HG03097 (cell line): Measurements from ENCODE around the gene ARL4D.
"Not testable (repeated sequence)": the region's sequence is repeated elsewhere in the genome, so short reads cannot be mapped to it uniquely, and the experiment has no call there.

Source experiments
- ATAC-seq: cut with Tn5 transposase; IDR thresholded peaks from one replicate; pipeline ENCODE4 v1.9.1; 2021; ENCODE audit not compliant: unreplicated experiment, low FRiP score

The ARL4D gene

DNA sequence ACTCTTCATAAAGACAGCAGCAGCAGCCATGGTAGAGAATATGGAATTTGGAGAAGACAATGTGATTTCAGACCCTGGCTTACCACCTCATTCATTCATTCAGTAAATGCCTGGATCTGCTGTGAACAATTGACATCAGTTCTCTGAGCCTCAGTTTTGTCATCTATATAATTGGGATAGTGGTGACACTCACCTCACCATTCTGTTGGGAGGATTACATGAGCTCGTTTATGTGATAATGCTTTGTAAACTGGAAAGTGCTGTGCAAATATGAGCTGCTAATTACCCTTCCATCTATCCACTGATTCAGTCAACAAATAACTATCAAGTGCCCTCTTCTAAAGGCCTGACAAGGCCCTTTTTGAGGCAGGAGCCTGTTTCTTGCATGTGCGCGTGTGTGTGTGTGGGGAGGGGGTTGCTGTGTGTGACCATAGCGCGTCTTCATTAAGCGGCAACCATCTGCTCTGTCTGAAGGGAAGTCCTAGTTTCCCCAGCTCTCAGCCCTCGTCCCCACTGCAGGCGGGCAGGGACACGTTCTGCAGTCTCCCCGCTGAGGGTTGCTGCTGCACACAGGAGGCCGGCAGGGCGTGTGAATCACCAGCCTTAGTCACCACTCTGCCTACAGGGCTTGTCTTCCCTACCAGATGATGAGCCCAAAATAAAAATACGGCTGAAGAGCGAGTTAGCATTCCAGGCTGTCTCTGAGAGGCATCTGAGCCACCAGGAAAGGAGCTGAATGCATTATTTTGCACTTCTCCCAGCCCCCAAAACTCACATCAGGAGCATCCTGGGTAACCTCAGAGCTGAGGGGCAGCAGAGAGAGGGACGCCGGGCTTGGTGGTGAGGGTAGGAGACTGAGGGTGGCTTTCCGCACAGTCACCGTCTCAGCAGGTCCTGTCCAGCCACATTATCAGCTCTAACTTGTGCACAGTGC is 19.9 kb downstream of the ARL4D start:
- no peak for ATAC-seq

DNA sequence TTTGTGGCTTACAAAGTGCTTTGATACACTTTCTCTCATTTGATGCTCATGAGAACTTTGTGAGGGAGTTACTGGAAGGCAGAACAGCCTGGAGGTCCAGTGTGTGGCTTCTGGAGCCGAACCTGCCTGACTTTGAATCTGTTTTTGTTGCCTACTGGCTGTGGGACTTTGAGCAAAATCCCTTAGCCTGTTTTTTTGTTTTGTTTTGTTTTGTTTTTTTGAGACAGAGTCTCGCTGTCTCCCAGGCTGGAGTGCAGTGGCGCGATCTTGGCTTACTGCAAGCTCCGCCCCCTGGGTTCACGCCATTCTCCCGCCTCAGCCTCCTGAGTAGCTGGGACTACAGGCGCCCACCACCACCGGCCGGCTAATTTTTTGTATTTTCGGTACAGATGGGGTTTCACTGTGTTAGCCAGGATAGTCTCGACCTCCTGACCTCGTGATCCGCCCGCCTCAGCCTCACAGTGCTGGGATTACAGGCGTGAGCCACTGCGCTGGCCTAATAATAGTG is 20.6 kb downstream of the ARL4D start:
- not testable (repeated sequence) for ATAC-seq

DNA sequence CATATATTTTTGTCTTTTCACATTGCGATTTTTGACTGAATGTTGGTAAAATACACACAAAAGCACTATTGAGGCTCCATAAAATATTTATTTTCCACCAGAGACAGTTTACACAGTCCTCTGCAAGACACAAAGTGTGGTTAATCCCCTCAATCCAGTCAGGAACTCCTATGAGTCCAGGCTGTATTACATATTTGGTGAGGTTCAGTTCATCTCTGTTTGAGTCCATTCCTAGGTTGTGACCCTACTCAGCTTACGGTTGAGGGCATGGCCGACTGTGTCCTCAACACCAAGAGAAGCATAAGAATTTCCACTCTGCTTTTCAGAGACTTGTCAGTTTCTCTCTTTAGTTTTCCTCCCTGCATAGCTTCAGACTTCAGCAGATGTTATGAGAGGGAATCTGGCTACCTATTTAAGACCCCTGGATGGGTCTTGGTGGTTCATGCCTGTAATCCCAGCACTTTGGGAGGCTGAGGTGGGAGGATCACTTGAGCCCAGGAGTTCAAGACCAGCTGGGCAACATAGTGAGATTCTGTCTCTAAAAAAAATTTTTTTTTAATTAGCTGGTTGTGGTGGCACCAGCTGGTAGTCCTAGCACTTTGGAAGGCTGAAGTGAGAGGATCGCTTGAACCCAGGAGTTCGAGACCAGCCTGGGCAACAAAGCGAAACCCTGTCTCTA is 25.1 kb downstream of the ARL4D start:
- ATAC-seq, result no peak

DNA sequence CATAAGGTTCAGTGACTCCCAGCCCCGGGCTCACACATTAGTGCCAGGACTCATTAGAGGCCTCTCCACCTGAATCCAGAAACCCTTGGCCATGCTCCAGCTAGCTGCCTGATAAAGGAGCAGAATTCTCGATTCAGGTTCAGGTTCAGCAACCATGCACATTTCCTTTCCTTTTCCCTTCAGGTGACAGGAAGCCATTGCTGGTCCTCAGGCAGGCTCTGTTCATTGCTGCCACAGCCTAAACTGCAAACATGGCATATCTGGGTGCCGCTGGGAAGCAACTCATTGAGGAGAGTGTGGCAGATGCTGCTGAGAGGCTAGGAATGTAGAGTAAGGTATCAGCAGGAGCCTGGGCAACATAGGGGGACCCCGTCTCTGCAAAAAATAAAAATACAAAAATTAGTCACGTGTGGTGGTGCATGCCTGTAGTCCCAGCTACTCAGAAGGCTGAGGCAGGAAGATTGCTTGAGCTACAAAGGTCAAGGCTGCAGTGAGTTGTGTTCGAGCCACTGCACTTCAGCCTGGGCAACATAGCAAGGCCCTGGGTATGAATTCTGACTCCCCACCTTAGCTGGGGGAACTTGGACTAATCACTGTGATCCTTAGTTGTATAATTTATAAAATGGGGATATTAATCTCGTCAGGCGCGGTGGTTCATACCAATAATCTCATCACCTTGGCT is 28.7 kb downstream of the ARL4D start:
- no peak for ATAC-seq

DNA sequence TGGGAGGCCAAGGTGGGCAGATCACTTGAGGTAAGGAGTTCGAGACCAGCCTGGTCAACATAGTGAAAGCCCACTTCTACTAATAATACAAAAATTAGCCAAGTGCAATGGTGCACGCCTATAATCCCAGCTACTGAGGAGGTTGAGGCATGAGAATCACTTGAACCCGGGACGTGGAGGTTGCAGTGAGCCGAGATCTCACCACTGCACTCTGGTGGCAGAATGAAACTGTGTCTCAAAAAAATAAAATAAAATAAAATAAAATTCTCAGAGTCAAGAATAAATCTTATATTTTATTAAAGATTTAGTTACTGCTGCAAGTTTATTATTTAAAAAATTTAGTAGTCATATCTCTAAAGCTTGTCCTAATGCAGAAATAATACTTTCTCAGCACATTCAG is 29.7 kb downstream of the ARL4D start:
- ATAC-seq, result no peak

DNA sequence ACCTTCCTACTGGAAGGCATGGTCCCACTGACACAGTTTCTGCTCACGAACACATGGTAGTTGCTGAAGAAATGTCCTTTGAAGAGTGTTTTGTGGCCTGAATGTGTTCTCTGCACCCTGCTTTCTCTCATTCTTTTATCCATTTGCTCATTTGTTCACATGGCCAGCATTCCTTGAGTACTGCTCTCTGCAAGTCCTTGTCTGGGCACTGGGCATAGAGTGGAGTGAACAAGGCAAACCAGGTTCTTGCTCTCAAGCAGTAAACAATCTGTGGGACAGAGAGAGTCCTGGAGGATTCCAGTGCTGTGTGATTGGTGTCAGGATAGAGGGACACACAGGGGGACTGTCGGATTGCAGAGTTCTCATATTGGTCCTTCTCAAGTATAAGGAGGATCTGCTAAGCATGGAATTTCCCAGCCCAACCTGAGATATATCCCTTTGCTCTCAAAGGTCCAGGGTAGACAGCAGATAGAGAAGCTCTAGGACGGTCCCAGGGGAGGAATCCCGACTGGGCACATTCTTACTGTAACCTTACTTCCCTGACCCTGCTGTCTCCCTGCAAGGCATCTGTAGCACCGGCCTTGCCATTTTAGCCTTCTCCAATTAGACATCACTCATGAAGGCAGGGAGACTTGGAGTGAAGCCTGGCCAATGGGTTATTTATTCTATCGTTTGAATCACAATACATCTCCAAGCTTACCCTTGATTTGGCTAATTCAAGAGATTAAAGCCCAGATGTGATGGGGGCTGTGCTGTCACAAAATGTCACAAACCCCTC is 32.3 kb downstream of the ARL4D start:
- ATAC-seq, result no peak

DNA sequence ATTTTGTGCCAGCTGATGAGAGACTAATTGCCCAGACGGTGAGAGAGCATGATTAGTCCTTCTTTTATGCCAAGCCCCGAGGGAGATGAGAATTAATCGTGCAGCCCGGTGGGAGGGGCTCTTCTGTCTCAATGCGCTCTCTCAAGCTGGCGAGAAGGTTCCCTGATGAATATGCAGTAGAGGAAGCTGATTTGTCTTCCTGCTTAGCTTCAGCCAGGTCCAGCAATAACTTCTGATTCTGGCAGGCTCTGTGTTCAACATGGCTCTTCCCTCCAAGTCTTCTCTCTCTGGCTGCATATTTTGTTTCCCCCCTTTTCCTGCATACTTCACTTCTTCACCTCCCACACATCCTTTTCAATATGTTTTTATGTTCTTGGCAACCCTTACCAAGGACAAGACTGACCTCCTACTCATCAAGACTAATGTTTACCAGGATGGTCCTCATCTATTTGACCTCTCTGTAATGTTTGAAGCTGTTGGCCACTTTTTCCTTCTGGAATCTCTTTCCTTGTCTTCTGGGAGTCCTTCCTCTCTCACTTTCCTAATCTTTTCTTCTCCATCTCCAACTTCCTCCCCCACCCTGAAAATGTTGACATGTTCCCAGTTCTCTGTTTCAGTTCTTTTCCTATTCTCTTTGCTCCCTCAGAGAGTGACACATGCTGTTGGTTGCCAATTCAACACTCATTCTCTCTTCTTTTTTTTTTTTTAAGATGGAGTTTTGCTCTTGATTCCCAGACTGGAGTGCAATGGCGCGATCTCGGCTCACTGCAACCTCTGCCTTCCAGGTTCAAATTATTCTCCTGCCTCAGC is 33.1 kb downstream of the ARL4D start:
- ATAC-seq, result no peak

DNA sequence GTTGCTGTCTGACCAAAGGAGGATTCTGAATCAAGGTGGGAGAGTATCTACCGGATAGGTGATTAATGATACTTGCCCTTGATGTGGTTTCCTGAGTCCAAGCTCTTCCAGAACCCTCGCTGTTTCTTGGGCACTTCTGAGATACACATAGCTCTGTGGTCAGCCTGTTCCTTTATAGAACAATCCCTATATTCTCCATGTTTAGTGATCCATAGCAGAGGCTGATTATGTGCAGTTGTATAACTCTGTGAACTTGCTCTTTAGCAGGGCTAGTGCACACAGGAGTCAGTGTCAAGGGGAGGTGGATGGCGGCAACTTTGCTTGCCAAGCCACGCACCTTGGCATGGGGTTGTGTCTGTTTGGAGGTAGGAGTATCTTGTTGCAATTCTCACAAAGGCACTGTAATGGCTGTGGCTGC is 36.1 kb downstream of the ARL4D start:
- no peak for ATAC-seq

DNA sequence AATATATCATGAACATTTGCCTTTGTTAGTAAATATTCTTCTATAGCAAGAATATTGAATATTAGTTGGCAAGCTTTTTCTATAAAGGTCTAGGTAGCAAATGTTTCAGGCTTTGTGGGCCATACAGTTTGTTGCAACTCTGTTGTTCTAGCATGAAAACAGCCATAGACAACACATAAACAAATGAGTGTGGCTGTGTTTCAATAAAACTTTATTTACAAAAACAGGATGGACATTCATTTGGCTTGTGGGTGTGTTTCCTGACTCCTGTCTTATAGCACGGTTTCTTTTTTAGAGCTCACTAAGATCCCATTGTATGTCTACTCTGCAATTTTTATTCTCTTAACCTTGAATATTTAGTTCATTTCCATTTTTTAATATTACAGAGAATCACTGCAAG is 39.0 kb downstream of the ARL4D start:
- ATAC-seq, result no peak

DNA sequence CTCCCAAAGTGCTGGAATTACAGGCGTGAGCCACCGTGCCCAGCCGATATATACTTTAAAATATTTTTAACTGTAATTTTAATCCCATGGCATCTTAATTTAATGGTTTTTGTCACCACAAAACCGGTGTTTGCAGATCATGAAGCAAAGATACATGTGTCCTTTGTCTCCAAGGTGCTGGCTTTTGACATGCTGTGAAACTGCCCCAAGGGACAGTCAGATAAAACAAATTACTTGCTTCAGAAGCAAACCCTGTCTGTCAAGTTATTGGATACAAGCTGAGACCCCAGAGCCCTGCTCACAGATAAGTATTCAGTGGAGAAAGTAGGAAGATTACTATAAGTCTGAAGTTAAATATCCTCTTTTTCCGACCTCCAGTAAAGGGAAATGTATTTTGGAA is 39.8 kb downstream of the ARL4D start:
- ATAC-seq, result no peak

DNA sequence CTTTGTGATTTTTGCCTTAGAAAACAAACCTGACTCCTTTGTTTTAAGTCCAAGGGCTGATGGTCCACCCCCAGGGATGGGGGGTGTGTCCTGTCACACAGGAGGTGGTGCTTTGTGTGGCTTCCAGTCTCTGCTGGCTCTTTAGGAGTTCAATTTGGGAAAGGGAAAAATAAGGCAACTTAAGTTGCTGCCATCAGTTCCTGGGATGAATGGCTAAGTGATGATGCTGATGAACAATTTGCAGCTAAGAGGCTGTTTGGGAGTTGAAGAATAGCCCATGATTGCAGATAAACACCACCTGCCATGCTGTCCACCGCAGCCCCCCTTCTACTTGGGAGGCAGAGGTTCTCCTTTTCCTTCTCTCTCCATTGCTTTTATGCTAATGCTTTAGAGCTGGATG is 40.2 kb downstream of the ARL4D start:
- no peak for ATAC-seq

DNA sequence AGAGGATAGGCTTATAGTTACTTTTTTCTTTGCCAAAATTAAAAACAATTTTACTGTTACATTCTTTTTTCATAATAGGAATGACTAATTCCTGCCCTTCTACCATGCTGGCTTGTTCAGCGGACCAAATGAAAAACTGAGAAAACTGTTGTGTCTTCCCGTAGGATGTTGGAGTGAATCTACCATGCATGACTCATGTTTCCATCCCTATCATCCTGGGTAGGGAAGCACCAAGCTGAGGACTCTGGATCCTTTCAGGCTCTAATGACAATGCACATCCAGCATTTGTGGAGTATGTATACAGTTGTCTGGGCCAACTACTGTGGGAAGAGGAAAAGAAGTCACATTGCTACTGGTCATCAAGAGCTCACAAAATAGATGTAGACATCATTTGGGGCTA is 43.9 kb downstream of the ARL4D start:
- ATAC-seq, result no peak

DNA sequence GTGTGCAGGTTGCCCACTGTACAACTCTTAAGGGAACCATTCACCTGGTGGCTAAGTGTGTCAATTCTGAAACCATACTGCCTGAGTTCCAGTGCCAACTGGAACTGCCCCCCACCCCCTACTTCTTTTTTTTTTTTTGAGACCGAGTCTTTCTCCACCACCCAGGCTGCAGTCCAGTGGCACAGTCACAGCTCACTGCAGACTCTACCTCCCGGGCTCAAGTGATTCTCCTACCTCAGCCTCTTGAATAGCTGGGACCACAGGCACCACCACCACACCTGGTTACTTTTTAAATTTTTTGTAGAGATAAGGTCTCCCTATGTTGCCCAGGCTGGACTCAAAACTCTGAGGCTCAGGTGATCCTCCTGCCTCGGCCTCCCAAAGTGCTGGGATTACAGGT is 44.6 kb downstream of the ARL4D start:
- no peak for ATAC-seq

DNA sequence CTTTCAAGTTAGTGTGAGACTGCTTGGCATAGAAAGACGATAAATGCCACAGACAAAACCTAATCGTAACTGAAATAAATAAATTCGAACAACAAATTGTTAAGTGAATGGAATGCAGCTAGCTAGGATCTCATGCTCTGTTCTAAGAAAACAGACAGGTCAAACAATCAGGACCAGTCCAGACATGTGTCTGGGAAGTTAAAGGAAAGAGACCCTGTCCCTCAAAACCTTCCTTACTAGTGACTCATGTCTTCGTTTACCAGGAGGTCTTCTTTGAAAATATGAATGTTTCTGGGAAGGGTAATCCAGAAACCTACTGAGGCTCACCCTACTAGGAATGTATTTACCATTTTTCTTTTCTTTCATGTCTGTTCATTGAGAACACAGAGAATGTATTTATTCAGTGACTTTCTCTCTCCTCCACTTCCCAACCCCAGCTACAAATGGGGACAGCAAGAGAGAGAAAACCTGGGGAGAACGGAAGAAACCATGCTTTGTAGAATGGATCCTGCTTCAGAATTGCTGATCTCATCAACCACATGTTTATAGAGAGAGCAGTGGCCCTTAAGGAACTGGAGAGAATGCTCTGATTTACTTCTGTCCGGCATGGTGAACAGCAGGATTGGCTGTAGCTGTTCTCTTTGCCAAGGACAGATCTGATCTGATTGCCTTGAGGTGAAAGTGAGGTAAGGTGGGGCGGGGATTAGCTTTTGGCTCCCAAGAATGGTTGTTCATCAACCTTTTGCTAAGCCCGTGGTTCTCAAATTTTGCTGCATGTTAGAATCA is 45.6 kb downstream of the ARL4D start:
- no peak for ATAC-seq

DNA sequence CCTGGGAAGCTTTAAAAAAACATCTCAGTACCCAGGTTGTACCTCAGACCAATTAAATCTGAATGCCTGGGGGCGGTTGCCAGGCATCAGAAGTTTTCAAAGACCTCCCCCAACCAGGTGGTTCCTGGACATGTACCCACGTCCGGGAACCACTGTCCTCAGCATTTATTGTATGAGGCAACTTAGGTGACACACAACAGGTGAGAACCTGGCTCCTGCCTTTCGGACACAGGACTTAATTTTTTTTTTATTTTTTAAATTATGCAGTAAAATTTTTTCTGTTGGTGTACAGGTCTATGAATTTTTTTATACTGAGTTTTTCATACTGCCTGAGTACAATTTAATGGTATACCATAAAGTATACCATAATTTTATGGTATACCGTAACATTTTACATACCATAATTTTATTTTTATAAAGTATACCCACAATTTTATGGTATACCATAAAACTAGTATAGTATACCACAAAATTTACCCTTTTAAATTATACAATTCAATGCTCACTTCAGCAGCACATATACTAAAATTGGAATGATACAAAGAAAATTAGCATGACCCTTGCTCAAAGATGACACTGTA is 46.3 kb downstream of the ARL4D start:
- ATAC-seq, result no peak

DNA sequence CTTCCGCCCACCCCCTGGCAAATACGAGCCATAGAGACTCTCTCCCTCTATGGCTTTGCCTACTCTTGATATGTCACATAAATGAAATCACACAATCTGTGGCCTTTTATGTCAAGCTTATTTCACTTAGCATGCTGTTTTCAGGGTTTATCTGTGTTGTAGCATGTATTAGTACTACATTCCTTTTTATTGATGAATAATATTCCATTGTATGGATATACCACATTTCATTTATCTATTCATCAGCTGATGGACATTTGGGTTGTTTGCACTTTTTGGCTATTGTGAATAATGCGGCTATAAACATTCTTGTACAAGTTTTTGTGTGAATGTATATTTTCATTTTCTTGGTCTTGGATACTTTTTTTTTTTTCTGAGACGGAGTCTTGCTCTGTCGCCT is 48.0 kb downstream of the ARL4D start:
- no peak for ATAC-seq

DNA sequence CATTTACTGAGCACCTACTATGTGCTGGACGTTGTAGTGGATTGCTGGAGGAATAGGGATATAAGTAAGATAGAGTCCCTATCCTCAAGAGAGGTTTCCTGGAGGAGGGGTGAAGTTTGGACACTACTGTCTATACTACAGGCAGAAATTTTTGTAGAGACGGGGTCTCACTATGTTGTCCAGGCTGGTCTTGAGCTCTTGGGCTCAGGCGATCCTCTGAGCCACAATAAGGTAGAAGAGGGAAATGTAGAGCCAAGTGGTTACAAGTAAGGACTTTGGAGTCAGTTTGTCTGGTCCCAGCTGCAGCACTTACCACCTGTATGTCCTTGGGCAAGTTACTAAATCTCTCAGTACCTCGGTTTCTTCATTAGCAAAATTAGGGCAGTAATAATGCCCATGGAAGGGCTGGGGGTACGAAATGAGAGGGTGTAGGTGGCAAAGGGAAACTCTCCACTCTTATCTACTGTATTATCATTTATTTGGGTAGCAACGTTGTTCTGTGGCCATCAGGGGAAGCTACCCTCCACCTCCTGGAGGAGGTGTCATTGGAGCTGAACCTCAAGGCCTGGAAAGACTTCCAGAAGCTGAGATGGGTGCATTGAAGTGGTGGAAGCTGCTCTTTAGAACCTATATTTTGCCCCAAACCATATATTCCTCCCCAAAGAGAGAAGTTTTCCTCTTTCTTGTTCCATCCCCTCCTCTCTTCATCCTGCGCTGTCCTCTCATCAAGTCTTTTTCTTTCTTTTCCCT is 50.1 kb downstream of the ARL4D start:
- ATAC-seq, result no peak
